CD1c-positive myeloid dendritic cell (primary cell): ENCODE results near the gene STK40.

Source experiments
- DNase-seq: peaks from one replicate; pipeline ENCODE4 v3.0.0-alpha.2; 2016; ENCODE audit errors: extremely low spot score

The STK40 gene

DNA sequence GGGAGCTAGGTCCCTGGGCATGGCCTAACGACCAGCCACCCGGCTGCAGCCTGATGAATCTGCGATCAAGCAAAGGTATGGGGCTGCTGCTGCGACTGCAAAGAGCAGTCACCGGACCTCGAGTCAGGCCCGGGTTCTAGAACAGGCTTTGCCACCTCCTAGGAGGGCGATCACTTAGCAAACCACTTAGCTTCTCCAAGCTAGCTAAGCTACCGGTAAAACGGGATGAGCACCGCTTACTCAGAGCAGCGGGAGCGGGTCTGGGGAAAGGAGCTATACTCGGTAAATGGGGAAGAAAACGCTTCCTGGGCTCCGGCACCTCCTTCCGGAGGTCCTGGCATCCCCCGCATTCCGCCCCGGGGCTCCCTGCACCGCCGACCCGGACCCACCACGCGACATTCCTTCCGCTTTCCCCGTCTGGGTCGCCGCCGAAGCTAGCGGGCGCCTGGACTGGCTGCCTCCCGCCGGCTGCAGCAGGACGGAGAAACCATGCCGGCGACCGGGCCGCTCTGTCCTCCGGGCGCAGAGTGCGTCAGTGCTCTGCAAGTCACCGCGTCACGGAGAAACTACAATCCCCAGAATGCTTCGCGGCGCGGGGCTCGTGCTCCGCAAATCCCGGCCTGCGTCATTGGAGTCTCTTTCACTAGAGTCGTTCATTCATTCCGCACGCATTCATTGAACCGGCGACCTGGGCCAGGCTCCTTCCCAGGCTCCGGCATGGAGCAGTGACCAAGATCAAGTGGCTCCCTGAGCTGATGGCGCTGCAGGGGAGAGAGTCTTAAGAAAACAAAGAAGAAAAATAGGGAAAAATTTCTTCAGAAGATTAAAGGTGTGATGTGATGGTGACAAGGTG, 11.9 kb upstream of the STK40 start, which contains the start of gene LSM10:
LSM10 (minus strand) TSS at position 531 of the 853 bp plus-strand sequence. CDS start 3,779 bp downstream, outside the sequence.
- DNase-seq: peak; percentile 96

DNA sequence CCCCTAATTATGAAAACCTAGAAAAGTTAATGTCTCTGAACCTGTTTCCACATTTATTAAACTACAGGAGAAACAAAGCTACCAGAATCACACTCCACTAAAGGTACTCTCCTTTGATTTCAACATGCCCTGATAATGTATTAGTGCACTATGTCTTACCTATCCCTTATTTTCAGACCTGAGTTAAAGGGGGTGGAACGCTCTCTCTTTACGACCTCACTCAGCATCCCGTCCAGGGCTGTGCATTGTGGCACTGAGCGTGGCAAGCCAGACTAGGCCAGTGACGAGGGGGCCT, 11.3 kb upstream of the STK40 start:
- no peak for DNase-seq

DNA sequence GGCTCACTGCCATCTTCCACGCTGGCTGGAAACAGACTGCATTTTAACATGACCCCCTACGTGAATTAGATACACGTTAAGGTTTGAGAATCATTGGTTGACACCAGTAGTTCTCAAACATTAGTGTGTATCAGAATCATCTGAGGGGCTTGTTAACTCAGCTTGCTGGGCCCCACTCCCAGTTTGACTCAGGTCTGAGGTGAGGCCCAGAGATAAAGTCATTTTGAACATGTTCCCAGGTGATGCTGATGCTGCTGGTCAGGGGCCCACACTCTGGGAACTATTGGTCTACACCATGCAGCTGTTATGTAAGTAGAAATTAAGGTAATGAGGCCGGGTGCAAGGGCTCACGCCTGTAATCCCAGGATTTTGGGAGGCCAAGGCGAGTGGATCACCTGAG, 10.6 kb upstream of the STK40 start:
- no peak for DNase-seq

DNA sequence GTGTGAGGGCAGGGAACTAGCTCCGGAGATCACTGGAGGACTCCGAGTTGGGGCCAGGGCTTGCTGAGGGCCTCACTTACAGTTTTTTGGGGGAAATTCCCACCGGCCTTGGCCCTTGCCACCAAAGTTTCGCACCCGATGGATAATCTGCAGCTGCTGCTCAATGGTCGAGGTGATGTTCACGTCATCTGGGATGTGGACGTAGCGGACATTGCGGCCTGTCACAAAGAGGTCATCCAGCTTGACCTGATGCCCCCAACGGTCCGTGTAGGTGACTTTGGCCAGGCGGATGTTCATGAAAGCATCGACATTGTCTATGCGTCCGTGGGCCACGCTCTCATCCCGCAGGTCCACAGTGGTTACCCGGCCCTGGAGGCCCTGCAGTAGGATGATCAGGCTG, 8.0 kb upstream of the STK40 start:
- DNase-seq: no peak

DNA sequence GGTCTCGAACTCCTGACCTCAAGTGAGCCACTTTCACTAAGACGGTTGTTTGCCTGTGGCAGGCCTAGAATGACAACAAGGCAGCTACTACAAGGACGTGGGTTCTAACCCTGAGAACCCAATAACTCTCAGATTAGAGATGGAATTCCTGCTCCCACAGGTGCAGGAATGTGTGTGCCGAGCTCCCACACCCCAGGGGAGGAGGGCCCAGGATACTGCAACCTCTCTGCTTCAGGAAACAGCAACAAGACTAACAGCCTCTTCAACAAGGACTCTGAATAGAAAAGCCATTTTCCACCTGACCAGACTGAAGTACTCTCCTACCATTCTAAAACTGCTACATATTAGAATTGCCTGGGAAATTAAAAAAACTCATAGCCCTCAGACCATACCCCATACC, 7.1 kb upstream of the STK40 start:
- no peak for DNase-seq

DNA sequence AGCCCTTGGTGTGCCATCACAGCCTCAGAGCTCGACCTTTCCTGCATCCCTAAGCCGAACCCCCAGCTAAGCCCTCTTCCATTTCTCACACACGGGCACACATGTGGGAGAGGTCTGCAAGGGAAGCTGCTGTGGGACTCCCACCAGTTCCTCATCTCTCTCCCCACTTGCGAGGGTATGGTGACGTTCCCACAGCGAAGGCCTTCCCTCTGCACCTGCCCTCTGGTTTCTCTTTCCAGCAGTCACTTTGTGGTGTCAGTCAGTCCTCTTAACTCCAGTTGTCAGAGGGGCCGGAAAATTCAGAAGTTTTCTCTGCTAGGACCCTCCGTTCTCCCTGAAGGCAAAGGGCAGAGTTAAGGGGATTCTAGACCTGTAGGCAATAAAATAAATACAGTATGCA, 5.5 kb upstream of the STK40 start:
- no peak for DNase-seq

DNA sequence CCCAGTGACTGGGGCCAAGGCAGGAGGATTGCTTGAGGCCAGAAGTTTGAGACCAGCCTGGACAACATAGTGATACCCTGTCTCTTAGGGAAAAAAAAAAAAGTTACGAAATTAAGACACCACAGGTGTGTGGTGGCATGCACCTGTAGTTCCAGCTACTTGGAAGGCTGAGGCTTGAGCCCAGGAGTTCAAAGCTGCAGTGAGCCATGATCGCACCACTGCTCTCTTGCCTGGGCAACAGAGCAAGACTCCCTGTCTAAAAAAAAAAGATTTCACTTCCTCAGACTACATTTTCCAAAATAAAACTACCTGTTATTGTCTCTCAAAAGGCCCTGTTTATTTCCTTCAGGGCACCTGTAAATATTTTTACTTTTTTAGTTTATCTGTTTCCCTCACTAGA, 4.7 kb upstream of the STK40 start:
- no peak for DNase-seq

DNA sequence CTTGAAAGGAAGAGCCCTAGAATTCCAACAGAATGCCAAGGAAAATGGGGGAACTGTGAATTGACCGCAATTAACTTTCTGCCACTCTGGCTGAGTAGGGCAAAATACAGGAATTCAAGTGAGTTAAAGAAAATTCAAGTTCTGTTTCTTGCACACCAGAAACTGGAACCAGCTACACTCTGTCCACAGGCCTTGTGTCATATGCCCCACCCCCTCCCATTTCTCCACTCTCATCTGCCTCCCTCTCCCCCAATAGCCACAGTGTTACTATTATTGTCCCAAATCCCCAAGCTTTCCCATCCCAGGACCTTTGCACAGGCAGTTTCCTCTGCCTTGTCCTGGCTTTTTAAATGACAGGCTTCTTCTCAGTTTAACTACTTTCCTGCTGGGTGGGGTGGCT, 4.3 kb upstream of the STK40 start:
- peak; percentile 63 for DNase-seq

DNA sequence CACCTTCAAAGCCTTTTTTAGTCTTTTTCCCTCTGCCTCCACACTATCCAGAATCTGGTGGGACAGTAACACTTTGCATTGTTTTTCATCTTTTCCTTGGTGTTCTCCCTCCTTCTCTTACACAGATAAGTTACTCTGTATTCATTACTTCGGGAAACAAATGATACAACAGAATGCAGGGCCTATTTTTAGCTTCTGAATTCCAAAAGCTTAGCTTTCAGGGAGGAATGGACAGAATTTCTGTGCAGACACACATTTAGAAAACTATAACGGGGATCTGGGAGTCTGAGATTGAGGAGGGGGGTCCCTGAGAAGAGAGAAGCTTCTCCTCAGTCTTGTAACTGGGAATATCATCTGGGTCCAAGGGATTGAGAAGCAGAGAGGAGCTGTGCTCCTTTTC, 3.5 kb upstream of the STK40 start:
- DNase-seq: no peak

DNA sequence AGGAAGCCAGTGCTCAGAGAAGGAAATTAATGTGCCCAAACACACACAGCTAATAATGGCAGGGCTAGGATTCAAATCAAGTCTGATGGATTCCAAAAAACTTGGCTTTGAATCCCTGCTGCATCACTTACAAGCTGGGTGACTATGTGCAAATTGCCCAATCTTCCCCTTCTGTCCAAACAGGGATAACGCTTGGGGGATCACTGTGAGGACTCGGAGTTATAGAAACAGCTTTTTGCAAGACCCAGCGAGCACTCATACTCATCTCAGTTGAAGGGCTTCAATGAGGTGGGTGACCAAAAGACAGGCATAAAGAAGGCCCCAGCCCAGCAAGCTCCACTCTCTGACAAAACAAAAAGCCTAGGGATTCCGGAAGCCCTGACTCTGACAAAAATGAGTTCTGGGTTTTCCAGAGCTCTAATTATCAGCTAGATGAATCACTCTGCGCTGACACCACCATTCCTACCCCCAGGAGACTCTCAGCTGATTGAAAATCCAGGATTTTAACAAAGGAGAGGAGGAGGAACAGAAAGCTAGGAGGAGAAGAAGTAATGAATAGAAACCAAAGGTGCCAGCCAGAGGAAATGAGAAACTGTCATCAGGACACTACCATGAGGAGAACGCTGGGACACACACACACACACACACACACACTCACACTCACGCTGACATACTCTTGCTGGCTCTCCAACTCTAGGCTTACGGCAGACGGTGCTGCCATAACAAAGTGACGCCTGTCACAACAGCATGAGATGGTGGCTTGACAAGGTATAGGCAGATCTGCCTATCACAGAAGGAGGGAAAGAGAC, 1.6 kb upstream of the STK40 start:
- DNase-seq: peak; percentile 75

DNA sequence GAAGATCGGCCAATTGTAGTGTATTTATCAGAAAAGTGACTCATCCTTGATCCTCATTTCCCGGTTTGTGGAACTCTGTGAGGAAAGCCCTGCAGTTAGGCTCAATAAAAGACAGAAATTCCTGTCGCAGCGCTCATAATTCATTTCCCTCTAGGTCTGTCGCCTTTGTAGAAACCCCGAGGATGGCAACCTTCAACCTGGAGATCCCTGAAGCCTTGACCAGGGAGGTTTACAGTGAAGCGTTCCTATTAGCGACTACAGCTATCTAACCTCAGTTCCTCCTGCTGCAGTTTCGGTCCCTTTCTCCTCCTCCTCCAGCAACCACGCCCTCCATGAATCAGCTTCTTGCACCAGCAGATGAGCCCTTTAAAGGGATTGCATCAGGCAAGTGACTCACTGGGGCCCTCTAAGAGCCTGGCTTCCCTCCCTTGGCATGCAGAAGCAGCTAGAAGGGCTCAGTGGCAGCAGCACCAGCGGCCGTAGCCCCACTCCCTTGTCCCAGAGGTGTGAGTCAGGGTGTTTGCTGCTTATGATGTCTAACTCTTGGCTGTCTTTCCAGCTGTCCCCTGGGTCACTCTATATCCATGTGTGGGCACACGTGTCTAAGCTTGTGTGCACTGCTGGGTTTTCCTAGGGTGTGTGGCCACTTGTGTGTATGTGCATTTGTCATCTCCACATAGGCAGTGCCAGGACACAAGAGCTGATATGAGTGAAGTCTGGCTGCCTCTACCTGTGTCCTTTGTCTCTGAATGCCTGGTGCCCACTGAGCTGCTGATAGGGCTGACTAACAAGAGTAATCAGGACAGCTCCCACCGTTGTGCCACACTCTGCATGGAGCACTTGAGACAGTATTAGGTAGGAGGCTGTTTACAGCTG, 779 bp upstream of the STK40 start:
- DNase-seq: peak; percentile 99

DNA sequence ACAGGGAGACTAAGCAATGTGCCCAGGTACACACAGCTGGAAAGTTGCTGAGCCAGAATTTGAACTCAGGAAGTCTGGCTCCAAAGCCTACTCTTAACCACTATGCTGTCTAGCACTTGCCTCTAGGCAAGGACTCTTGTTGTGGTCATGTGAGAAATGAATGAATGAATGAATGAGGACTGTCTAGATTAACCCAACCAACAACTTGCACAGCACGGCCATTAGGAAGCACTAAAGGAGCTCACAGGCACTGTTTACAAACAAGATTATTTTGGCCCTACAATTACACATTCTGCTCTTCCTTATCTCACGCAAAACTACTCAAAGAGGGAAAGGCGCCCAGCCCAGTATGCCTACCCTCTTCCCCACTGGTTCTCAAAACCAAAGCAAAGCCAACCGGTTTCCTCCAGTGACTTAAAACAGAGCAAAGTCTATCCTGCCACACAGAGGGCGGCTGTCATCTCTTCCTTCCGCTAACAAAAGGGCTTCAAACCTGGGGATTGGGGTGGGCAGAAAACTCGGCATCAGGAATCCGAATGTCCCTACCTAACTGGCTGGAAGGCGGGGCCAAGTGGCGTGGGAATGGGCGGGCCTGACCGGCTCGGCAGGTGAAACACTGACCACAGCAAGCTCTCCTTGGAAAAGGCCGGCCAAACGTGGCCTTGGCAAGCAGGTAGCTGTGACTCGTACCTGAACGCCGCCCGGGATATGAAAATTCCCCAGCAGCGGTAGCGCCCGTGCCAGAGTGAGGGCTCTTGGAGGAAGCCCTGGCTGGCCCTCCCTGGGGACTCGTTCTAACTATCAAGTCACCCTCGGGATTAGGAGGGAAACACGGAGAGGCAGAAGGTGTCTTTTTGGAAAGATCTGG, 948 bp downstream of the STK40 start:
- DNase-seq: peak; percentile 51

DNA sequence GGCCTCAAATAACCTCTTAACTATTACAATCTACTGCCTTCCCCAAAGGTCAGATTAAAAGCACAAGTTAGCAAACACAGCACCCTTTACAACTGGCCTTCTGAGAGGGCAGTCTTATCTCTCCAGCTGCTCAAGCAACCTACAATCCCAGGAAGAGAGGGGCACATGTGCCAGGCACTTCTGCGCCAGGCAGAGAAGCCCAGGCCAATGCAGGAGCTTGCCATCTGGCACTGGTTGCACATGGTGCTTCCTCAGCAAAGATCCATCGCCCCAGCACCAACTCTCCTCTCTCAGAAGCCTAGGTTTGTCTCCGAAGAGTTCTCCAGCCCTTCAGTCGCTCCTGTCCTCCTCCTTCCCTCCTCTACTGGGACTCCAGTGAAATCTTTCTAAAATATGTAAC, 2.5 kb downstream of the STK40 start:
- DNase-seq: no peak

DNA sequence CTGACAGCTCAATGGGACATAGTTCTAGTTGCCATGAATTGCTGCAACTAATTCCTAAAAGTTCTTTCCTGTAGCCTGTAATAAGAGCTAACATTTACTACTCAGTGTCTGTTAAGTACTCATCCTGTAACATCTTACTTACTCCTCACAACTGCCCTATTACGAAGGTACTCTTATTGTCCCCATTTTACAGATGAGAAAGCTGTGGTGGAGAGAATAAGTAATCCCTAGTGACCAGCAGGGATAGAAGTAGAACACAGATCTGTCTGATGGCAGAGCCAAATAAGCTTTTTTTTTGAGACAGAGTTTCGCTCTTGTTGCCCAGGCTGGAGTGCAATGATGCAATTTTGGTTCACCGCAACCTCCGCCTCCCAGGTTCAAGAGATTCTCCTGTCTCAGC, 3.1 kb downstream of the STK40 start:
- no peak for DNase-seq

DNA sequence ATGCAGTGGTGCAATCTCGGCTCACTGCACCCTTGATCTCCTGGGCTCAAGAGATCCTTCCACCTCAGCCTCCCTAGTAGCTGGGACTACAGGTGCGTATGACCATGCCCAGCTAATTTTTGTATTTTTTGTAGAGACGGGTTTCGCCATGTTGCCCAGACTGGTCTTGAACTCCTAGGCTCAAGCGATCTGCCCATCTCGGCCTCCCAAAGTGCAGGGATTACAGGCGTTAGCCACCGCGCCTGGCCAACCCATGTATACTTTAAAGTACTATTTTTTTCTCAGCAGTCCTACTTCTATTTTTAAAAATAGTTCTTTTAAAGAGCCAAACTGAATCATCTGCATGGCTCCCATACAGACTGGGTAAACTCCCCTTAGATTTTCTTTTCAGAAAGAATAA, 3.5 kb downstream of the STK40 start:
- no peak for DNase-seq

DNA sequence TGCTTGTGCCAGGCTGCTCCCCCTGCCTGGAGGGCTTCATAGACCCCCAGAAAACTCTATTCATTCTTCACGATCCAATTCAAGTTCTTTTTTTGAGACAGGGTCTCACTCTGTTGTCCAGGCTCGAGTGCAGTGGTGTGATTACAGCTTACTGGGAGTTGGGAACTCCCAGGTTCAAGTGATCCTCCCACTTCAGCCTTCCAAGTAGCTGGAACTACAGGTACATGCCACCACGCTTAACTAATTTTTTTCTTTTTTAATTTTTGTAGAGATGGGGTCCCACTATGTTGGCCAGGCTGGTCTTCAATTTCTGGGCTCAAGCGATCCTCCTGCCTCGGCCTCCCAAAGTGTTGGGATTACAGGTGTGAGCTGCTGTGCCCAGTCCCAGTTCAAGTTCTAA, 4.3 kb downstream of the STK40 start:
- DNase-seq: no peak

DNA sequence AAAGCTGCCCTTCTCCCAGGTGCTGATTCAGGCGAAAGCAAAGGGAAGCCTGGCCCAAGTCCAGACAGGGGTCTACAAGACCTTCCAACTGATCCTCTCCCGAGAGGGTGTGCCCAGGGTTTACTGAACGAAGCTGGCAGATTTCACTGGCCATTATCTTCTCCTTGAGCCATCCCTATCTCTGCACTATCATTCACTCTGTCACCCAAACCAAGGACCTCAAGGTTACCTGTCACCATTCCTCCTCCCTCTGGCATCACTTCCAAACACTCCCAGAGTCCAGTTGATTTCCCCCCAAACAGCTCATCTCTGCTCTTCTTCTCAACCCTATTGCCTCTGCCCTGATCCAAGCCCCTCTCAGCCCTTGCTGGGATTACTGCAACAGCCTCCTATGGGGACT, 4.9 kb downstream of the STK40 start:
- no peak for DNase-seq

DNA sequence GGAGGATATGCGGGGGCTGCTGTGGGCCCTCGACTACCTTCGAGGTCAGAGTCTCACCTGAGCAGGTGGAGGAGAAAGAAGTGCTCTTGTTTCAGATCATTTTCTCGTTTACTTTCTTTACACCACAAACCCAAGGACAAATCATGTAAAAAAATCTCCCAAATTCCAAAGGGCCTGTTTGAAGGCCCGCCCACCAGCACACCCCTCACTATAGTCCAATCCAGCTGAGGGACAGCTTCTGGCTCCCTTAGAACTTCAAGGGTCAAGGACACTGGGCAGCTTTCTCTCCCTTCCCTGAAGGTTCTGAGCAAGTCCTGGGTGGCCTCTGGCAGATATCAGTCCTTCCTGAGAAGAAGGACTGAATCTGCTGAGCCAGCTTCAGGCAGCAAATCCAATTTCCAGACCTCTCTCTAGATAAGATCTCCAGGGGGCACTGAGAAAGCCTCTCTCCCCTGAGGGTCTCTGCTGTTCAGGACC, 5.5 kb downstream of the STK40 start:
- no peak for DNase-seq

DNA sequence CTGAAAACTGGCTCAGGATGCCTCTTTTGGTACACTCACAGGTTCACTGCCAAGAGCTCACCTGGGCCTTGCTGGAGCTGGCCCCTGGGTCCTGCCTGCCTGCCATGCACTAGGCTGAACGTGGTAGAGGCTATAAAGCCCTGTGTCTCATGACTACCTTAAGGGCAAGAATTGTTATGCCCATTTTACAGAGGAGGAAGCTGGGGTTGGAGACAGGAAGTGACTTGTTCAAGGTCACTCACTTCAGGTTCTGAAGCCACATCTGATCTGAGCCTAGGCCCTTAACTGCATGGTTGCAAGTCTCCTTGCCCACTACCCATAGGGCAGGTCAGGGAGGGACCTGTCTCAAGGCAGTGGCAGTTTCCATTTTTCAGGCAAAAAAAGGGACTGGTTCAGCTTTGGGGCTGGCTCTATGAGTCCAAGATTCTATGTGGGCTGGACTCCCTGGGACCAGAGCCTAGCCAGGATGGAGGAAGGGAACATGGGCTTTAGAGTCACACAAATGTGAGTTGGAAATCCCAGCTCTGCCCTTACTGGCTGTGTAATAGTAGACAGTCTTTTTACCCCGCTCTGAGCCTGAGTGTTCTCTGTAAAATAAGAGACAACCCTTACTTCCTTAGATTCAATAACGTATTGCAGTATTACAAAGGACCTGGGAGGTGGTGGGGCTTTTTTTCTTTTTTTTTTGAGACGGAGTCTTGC, 7.8 kb downstream of the STK40 start:
- no peak for DNase-seq

DNA sequence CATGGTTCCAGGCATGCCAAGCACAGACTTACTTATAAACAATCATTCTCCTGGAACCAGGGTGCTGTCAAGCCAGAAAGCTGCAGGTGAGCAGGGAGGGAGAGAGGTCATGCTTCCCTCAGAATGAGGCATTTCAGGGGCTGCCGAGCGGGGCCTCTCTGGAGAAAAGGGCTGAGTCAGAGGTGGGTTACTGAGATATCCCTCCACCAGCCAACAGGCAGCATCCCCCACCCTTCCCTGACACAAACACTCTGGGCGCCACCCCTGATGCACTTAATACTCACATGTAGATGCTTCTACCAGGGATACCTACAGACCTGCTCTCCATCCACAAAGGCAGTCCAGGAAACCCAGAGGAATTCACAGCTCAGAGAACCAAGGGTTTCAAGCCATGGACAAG, 13.1 kb downstream of the STK40 start:
- DNase-seq: no peak
